Epidermal melanocyte (primary cell): ENCODE data around the gene SFMBT1.

Experiments used
- DNase-seq: peaks from one replicate; pipeline ENCODE4 v3.0.0; 2011; ENCODE audit warnings: low spot score; ENCODE audit not compliant: insufficient read length

SFMBT1 gene

DNA sequence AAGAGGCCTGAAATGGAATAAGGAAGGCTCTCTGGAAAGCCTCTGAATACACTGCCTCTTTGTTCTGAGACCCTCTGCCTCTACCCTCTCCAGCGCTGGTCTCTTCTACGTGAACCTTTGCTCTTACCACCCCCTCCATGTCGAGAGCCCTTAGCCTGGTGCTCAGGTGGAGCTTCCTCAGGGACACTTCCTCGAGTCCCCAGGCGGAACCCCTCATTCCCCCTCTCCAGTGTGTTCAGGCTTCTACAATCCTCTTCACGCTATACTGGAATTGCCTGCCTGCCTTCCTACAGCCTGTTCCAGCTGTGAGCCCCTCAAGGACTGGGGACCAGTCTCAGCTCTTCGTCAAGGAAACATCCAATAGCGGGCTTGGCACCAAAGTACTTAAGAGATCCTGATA is 156.0 kb downstream of the SFMBT1 start:
- DNase-seq: no peak

DNA sequence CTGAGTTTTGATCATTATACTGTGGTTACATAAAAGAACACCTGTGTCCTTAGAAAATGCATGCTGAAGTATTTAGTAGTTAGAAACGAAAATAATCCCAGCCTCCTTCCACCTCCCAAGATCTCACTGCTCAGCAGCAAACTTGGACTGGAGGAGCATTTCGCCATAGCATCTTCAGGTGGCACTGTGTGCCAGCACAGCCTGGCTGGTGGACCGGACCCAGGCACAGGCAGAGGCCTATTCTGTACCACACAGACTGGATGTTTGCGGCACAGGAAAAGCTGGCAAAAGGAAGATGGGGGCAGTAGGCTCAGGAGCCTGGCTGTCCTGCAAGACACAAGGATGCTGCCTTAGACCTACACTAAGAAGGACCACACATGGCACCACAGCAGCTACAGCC is 158.7 kb downstream of the SFMBT1 start:
- DNase-seq: no peak

DNA sequence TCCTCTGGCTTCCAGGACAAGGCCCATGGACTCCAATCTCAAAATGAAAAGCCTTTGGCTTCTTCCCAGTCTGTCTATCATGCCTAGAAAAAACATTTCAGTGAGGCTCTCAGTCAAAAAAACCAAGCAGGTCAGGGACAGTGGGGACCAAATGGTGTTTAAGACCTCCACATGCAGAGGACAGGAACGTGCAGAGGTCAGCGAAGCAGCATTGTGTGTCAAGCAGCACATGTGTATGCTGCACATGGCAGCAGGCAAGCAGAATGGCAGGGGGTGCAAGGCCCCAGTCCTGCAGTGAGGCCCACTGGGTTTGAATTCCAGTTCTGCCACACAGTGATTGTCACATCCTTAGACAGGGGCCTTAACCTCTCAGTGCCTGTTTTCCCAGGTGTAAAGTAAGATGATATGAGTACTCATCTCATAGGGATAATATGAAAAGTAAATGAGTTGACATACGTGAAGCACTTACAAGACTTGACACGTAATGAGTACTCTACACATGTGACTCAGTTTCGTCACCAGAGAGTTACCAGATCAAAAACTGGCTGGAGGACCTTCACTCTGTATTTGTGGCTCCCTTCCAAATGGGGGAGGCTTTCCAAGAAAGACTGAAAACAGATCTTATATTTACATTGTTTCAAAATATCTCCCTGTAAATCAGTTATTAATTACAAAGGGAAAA is 159.7 kb downstream of the SFMBT1 start:
- no peak for DNase-seq

DNA sequence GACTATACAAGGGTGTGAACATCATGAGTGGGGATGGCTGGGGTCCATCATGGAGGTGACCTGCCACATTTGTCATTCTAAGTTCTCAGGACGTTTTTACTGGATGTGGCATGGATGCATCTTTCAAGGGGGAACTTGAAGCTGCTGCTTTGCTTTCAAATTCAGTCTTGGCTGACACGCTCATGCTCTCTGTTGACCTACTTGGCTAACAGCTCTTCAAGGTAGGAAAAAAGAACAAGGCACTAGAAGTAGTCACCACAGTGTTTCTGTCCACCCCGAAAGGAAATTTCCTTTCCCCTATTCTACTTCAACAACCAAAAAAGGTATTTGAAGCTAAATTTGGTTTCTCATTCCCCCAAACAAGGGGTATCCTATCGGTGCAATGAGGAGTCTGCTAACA is 163.5 kb downstream of the SFMBT1 start:
- no peak for DNase-seq

- DNase-seq: no peak
Measured at GRCh38 chr3:52881871-52882270, 164.0 kb downstream of the SFMBT1 start.

- DNase-seq: no peak
Measured at GRCh38 chr3:52880474-52880873, 165.4 kb downstream of the SFMBT1 start.

- no peak for DNase-seq
Measured at GRCh38 chr3:52880047-52880446, 165.8 kb downstream of the SFMBT1 start.

DNA sequence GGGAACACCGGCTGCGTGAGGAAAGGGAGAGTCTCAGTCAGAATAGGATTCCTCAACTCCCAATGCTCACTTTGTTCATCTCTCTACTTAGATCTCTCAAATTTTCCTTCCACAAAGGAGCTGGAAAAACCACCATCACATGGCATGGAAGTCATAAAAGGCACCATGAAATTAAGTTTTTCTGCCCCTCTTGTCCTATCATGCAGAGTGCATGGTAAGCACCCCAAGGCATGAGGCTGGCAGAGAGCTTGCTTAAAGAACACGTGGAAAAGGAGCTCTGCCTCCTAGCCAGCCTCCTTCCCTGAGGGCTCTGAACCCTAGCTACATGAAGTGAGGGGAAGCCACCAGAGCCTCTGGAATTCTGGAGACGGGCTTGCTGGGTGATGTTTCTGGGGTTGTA is 166.3 kb downstream of the SFMBT1 start:
- peak; percentile 82 for DNase-seq

DNA sequence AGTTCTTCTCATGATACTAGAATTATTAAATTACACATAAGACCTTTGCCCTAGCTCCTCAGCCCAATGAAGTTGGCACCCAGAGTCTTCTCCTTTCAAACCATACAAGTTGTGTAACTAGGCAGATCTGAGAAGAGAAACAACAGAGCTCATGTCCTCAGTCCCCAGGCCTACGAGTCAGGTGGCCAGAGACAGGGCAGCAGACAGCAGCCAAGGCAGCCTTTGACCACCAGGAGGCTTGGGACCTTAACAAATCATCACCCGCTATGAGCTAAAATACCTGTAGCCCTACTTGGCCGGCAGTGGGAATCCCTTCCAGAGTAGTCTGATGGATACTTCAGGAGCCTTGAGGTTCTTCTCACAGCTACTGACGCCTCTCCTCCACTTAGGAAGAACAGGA is 166.8 kb downstream of the SFMBT1 start:
- DNase-seq: no peak

GRCh38 chr3:52877085-52877484 is 168.8 kb downstream of the SFMBT1 start:
- DNase-seq: no peak

DNA sequence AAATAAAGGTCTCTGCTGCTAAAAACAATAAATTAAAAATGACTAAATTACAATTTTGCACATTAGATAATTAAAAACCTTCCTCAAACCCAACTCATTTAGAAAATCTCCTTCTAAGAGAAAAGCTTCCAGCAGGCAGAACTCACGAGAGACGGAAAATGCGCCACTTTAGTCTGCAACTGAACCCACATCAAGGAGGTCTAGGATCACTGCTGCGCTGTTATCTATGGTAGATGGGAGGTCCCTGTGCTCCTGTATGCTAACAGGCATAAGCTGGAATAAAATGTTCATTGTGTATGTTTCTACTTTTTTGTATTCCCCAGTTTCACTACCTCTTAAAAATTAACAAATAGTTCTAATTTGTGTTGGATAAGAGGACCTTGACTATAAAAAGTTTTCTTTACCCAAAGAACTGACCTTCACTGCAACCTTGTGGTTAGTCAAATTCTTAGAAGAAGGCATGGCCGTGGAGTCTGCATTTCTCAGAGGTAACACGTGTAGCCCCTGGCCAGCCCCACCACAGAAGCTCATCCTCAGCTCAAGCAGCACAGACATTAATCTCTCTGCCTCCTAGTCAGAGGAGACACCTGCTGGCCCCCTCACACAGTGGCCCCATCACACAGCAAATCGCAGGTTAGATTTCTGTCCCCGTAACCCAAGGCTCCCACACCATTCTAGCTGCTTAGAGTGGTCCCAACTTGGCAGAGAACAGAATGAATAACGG is 170.8 kb downstream of the SFMBT1 start:
- no peak for DNase-seq

GRCh38 chr3:52874160-52874701 is 171.6 kb downstream of the SFMBT1 start:
- DNase-seq: no peak

DNA sequence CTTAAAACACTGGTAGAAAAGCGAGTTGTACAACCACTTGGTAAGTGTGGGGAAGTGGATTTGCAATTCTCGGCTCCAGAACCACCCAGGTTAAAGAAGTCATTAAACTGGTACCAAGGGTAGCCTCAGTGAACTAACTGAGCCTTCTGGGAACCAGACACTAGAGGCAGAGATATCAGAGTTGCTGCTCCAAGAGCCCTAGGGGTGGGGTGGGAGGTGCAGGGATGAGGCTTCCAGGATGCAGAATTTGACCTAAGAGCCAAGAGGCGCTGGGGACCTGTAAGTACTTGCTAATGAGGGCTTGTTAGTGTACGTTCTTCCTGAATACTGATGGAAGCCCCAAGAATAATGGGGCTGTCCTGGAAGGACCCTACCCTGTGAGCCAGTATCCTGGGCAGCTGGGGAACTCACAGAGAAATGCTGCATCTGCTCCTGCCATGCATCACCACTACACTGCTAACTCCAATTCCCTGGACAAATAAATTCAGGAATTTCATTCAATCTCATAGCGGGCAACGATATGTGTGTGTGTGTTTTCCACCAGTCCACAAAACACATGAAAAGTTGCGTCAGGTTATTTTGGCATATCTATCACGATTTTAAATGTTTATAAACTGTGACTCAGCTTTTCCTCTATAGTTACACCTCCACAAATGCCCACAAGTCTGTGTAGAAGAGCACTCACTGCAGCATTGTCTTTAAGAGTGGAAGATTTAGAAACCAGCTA is 172.3 kb downstream of the SFMBT1 start:
- no peak for DNase-seq

DNA sequence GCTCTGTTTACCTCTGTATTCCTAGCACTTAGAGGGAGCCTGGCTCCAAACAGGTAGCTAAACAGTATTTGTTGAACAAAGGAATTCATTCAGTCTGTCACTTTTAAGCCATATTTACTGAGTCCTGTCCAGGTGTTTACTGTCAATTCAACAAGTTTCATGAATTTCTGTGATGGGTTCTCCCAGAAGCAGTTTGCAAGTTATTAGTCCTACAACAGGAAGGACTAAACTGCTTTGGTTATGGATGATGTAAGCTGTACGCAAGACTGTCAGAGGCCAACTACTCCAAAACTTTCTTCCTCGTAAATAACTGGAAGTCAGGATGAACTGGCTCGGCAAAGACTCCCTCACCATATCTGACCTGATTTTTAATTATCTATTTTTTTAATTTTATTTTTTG is 173.6 kb downstream of the SFMBT1 start:
- no peak for DNase-seq

- DNase-seq: no peak
Measured at GRCh38 chr3:52871761-52872160, 174.1 kb downstream of the SFMBT1 start.

DNA sequence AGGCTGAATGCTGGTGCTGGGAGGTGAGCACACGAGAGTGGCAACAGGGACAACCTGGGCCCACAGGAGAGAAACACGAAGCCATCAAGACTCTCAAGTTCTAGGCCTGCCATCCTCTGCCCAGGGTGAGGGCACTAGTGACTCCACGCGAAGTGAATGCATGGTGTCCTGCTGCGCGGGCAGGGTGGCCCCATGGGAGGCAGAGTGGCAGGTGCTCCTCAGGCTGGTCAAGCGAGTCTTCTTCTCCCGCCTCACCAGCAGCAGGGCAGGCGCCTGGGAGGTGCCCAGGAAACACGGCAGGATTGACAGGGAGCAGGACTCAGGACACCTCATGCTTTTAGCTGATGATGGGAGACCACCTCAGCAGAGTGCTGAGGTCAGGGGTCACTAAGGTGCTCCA is 175.4 kb downstream of the SFMBT1 start:
- no peak for DNase-seq

GRCh38 chr3:52866427-52866826 is 179.4 kb downstream of the SFMBT1 start:
- DNase-seq: no peak

GRCh38 chr3:52865994-52866393 is 179.9 kb downstream of the SFMBT1 start:
- no peak for DNase-seq

DNA sequence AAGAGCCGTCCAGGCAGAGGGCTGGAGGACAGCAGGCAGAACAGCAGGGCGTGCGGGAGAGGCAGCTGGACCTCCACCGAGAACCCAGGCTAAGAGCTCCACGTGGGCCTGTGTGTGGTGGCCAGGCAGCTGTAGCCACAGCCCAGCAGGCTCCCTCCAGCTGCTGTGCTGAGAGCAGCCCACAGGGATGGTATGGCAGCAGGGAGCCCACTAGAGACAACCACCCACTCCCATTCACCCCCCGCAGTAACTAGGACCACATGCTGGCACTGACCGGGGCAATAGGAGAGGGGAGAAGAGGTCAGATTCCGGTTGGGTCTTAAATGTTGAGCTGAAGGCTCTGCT is 185.5 kb downstream of the SFMBT1 start:
- DNase-seq: no peak

GRCh38 chr3:52859686-52860423 is 186.0 kb downstream of the SFMBT1 start:
- no peak for DNase-seq

DNA sequence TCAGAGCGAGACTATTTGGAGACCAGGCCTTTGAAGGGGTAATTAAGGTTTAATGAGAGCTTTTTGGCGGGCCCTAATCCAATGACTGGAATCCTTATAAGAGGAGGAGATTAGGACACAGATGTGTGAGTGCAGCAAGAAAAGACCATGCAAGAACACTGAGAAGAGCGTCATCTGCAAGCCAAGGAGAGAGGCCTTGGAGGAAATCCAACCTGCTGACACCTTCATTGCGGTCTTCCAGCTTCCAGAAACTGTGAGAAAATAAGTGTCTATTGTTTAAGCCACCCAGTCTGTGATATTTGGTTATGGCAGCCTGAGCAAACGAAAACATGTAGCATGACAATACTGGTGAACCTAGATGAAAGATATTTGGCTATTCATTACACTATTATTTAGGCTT is 188.0 kb downstream of the SFMBT1 start:
- no peak for DNase-seq

DNA sequence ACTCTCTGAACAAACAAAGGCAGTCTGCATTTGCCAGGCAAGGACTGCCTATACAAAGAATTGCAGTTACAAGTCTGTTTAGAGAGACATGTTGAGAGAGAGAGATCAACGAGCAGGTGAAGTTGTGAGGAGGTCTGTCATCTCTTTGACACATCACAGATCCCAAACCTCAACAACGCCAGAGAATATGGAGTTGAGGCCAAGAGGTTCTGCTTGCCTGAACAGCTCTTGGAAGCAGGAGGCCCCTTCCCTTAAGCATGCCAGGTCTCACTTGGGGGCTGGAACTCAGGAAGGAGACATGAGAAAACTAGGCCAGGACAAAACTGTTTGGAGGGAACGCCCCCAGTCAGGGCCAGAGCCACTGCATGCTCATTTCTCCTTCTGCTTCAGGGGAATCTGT is 188.7 kb downstream of the SFMBT1 start:
- no peak for DNase-seq
